Gastroesophageal sphincter (tissue), 3 donors: ENCODE measurements around the gene HTR1B.

ENCODE experiments used
- EP300 ChIP-seq: sonication (generic); formaldehyde crosslinking; IDR thresholded peaks from one replicate; pipeline ENCODE4 v1.6.1; 2017; ENCODE audit warnings: antibody characterized with exemption, mild to moderate bottlenecking
- POLR2A ChIP-seq, 2 donors: fragments of 450-650 bp; IDR thresholded peaks; one replicate each; pipeline ENCODE4 v1.6.1; 2017; ENCODE audit warnings: antibody characterized with exemption in 2 of 2, mild to moderate bottlenecking in 2 of 2, moderate library complexity in 1 of 2
- POLR2AphosphoS5 ChIP-seq: sonication (generic); formaldehyde crosslinking; IDR thresholded peaks from one replicate; pipeline ENCODE4 v1.6.1; 2017; ENCODE audit warnings: antibody characterized with exemption
- TF ChIP-seq, protein P1 (sequence below), 4 experiments: fragments of 200-600 bp in 2 of 4; fragments of 450-650 bp in 2 of 4; sonication (generic) in 1 of 4; IDR thresholded peaks; one replicate each; pipeline ENCODE4 v1.5.1; 2017 to 2019; ENCODE audit warnings: antibody characterized with exemption in 4 of 4, mild to moderate bottlenecking in 2 of 4, moderate library complexity in 2 of 4

DNA sequence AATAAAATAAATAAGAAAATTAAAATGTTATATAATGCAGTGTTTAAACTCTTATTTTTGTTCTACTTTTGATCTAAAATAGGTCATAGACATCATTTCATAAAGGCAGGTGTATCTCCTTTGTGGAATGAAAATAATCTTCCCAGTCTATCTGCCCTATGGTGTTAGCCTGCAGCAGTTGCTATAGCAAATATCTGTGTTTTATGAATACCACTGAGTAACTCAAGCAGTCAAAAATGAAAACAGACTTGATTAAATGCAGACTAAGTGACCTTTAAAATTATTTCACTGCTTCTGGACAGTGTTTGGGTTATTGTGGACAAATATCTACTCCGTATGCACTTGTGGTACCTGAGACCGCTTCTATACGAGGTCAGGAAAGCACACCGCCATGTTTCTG is 11.8 kb downstream of the HTR1B start:
- TF ChIP-seq POLR2A (IDR thresholded peaks at IDR 0.05), result no peak
- TF ChIP-seq, protein P1, sequence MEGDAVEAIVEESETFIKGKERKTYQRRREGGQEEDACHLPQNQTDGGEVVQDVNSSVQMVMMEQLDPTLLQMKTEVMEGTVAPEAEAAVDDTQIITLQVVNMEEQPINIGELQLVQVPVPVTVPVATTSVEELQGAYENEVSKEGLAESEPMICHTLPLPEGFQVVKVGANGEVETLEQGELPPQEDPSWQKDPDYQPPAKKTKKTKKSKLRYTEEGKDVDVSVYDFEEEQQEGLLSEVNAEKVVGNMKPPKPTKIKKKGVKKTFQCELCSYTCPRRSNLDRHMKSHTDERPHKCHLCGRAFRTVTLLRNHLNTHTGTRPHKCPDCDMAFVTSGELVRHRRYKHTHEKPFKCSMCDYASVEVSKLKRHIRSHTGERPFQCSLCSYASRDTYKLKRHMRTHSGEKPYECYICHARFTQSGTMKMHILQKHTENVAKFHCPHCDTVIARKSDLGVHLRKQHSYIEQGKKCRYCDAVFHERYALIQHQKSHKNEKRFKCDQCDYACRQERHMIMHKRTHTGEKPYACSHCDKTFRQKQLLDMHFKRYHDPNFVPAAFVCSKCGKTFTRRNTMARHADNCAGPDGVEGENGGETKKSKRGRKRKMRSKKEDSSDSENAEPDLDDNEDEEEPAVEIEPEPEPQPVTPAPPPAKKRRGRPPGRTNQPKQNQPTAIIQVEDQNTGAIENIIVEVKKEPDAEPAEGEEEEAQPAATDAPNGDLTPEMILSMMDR (IDR thresholded peaks at IDR 0.05), result no peak
- TF ChIP-seq POLR2AphosphoS5, result no peak
- TF ChIP-seq EP300, result no peak
